Retinal pigment epithelial cell (primary cell): ENCODE data around the gene CCDC12.

Source experiments
- DNase-seq: peaks from one replicate; pipeline ENCODE4 v3.0.0-alpha.2; 2010; ENCODE audit warnings: low read depth
- H3K4me3 ChIP-seq: 2 replicates; pipeline ENCODE4 v1.5.1; 2011; ENCODE audit warnings: mild to moderate bottlenecking, low read length, control low read depth, moderate library complexity
- TF ChIP-seq, protein P1 (sequence below): conservative IDR thresholded peaks from 2 replicates; pipeline ENCODE4 v1.5.1; 2011; ENCODE audit warnings: low read depth, low read length, control low read depth, inconsistent platforms

CCDC12 gene

GRCh38 chr3:46939578-46940445 is 36.7 kb downstream of the CCDC12 start:
- no peak for DNase-seq
- no peak overlapping the region for H3K4me3 ChIP-seq
- TF ChIP-seq, protein P1, sequence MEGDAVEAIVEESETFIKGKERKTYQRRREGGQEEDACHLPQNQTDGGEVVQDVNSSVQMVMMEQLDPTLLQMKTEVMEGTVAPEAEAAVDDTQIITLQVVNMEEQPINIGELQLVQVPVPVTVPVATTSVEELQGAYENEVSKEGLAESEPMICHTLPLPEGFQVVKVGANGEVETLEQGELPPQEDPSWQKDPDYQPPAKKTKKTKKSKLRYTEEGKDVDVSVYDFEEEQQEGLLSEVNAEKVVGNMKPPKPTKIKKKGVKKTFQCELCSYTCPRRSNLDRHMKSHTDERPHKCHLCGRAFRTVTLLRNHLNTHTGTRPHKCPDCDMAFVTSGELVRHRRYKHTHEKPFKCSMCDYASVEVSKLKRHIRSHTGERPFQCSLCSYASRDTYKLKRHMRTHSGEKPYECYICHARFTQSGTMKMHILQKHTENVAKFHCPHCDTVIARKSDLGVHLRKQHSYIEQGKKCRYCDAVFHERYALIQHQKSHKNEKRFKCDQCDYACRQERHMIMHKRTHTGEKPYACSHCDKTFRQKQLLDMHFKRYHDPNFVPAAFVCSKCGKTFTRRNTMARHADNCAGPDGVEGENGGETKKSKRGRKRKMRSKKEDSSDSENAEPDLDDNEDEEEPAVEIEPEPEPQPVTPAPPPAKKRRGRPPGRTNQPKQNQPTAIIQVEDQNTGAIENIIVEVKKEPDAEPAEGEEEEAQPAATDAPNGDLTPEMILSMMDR = no peak

- DNase-seq = no peak
- no peak overlapping the region for H3K4me3 ChIP-seq
- TF ChIP-seq, protein P1 = no peak
Measured at GRCh38 chr3:46938118-46938517, 38.4 kb downstream of the CCDC12 start.

- H3K4me3 ChIP-seq = no peak overlapping the region
- TF ChIP-seq, protein P1 = no peak
- DNase-seq = no peak
Measured at GRCh38 chr3:46936733-46937250, 39.8 kb downstream of the CCDC12 start.

DNA sequence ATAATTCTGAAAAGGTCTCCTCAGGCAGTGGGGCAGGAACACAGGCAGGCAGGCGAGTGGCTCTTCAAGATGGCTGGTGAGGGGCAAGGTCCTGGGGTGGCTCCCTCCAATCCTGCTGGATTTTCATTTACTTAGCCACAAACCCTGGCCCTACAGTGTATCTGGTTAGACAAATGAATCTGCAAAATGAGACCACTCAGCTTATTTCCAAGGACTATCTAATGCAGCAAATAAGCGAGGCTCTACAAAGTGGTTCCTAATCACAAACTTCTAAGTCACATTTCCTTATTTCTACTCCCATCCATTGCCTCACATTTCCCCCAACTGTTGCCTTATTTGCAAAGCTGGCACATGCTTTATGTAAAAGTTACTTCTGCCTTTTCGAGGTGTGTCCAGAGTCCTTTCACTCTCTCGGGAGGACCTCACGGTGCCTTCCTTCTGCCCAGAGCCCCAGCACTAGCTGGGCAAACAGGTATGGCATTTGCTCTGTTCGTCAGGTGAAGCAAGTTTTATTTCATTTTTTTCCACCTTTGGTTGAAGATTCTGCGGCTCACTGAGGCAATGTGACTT is 40.5 kb downstream of the CCDC12 start:
- DNase-seq = no peak
- TF ChIP-seq, protein P1 = no peak
- no peak overlapping the region for H3K4me3 ChIP-seq

GRCh38 chr3:46935168-46935858 is 41.2 kb downstream of the CCDC12 start:
- no peak overlapping the region for H3K4me3 ChIP-seq
- TF ChIP-seq, protein P1 = peak; percentile 83
- peak; percentile 97 for DNase-seq

DNA sequence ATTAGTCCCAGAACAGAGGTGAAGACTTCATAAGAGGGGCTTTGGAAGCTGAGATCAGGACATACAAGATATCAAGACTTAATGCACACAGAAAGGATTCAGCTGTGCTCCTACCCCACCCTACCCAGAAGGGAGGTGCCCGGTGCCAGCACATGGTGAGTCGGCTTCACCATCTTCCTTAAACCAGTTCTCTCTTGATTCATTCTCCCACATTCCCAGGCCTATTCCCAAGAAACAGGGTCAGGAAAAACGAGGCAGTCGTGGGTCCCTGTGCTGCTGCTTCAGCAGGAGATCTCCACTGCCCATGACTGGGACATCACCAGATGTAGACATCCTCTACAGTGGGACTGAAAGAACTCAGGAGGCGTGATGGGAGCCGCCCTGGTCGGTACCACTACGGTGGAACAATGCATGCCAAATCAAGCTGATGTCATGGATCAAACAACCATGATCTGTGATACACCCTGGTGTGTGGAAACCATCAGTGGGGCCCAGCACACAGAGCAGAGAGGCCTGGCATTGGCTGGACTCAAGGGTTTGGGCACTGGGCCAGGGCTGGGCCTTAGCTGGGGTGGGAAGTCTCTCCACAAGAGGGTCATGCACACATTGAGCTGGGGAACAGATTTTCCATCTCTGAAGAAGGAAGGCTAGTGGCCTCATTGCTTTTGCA is 41.9 kb downstream of the CCDC12 start:
- TF ChIP-seq, protein P1 = no peak

More for the DNA sequence above, 41.9 kb downstream of the CCDC12 start:
- DNase-seq = no peak
- H3K4me3 ChIP-seq = no peak overlapping the region
